Endothelial cell of umbilical vein (primary cell): ENCODE measurements around the gene CAMSAP3. TPM values are rescaled to one million over a fixed set of nuclear protein-coding genes. Genes with fewer than 3 reads are reported as not detected.

ENCODE experiments used
- BruUV-seq: library from RNA; stranded (reverse); fragments of 400-500 nt; replicated peaks from 2 replicates; lab custom pipeline; 2021; lab: Mats Ljungman, UMichigan
- CTCF ChIA-PET: fragments of 300-600, 350-600 bp; sonication (Branson Sonifier 250); formaldehyde crosslinking; loops from one replicate; lab custom pipeline; 2021; ENCODE audit warnings: antibody characterized with exemption, inconsistent platforms; lab: Charles Lee
- POLR2A ChIA-PET: fragments of 300-600, 350-600 bp; sonication (Branson Sonifier 250); formaldehyde crosslinking; loops from one replicate; lab custom pipeline; 2021; ENCODE audit warnings: antibody characterized with exemption, inconsistent platforms; lab: Charles Lee
- DNase-seq: peaks from one replicate; pipeline ENCODE4 v3.0.0-alpha.2; 2011; ENCODE audit warnings: low read depth, low spot score
- FAIRE-seq: peaks from 2 replicates; lab custom pipeline; 2011; peaks lifted over from hg19 to GRCh38; lab: Jason Lieb, UNC
- H2AFZ ChIP-seq: 2 replicates; pipeline ENCODE4 v1.6.0; 2012; ENCODE audit warnings: low read depth, low read length, control low read depth, inconsistent platforms
- H3K27ac ChIP-seq: 2 replicates; pipeline ENCODE4 v1.5.1; 2011; ENCODE audit warnings: low read depth, mild to moderate bottlenecking, control low read depth, low read length, moderate library complexity; ENCODE audit not compliant: insufficient read depth
- H3K27me3 ChIP-seq, 2 experiments: 2 replicates each; pipeline versions ENCODE4 v1.6.0 to v1.6.1; 2011; ENCODE audit warnings: low read length in 2 of 2, mixed read lengths in 1 of 2; ENCODE audit not compliant: control insufficient read depth in 2 of 2, insufficient read depth in 2 of 2
- H3K36me3 ChIP-seq, 2 experiments: 2 replicates in 1 of 2; 3 replicates in 1 of 2; pipeline ENCODE4 v1.5.1; 2011; ENCODE audit warnings: low read length in 2 of 2, mild to moderate bottlenecking in 1 of 2, moderate library complexity in 1 of 2; ENCODE audit not compliant: control insufficient read depth in 2 of 2, insufficient read depth in 2 of 2; ENCODE audit errors: extremely low read depth in 1 of 2
- H3K4me1 ChIP-seq: 3 replicates; pipeline ENCODE4 v1.5.1; 2011; ENCODE audit warnings: mild to moderate bottlenecking, low read length; ENCODE audit not compliant: control insufficient read depth, insufficient read depth; ENCODE audit errors: extremely low read depth
- H3K4me2 ChIP-seq: 2 replicates; pipeline ENCODE4 v1.6.1; 2011; ENCODE audit warnings: low read length, control low read depth, mixed read lengths; ENCODE audit not compliant: insufficient read depth
- H3K4me3 ChIP-seq, 3 experiments: fragments of 200-600 bp in 1 of 3; sonication (generic), shearing (Covaris generic) in 1 of 3; replicated peaks in 1 of 3; 2 replicates each; pipeline ENCODE4 v1.5.1; 2011 to 2016; ENCODE audit warnings: control low read depth in 3 of 3, low read length in 3 of 3, mild to moderate bottlenecking in 2 of 3, inconsistent platforms in 1 of 3, low read depth in 1 of 3, moderate library complexity in 1 of 3; ENCODE audit not compliant: insufficient read depth in 1 of 3
- H3K79me2 ChIP-seq: 2 replicates; pipeline ENCODE4 v1.6.0; 2012; ENCODE audit warnings: low read length, inconsistent platforms; ENCODE audit not compliant: control insufficient read depth, insufficient read depth
- H3K9ac ChIP-seq: replicated peaks from 2 replicates; pipeline ENCODE3; 2011; ENCODE audit warnings: low read length, control low read depth; ENCODE audit not compliant: insufficient read depth; ENCODE audit errors: extremely low read depth
- H3K9me1 ChIP-seq: replicated peaks from 3 replicates; pipeline ENCODE4 v1.6.0; 2011; ENCODE audit warnings: mild to moderate bottlenecking, low read length; ENCODE audit not compliant: control insufficient read depth, insufficient read depth; ENCODE audit errors: extremely low read depth
- H3K9me3 ChIP-seq: replicated peaks from 2 replicates; pipeline ENCODE4 v1.5.1; 2012; ENCODE audit warnings: low read length, inconsistent platforms; ENCODE audit not compliant: control insufficient read depth, insufficient read depth
- H4K20me1 ChIP-seq: replicated peaks from 2 replicates; pipeline ENCODE3; 2011; ENCODE audit warnings: mild to moderate bottlenecking, low read length; ENCODE audit not compliant: control insufficient read depth, insufficient read depth; ENCODE audit errors: extremely low read depth
- EZH2 ChIP-seq: IDR thresholded peaks from 2 replicates; pipeline ENCODE4 v1.6.1; 2012; ENCODE audit warnings: borderline replicate concordance, low read depth, mild to moderate bottlenecking, moderate library complexity, low read length, inconsistent platforms; ENCODE audit not compliant: severe bottlenecking
- FOS ChIP-seq: IDR thresholded peaks from 2 replicates; pipeline ENCODE4 v1.6.1; 2011; ENCODE audit warnings: mild to moderate bottlenecking, low read length, moderate library complexity, borderline replicate concordance; ENCODE audit not compliant: insufficient read depth
- GATA2 ChIP-seq: IDR thresholded peaks from 2 replicates; pipeline ENCODE4 v1.7.0; 2011; ENCODE audit warnings: low read depth, mild to moderate bottlenecking, moderate library complexity, mixed read lengths, low read length; ENCODE audit not compliant: insufficient read length, insufficient read depth
- JUN ChIP-seq: IDR thresholded peaks from 2 replicates; pipeline ENCODE4 v1.6.1; 2011; ENCODE audit warnings: borderline replicate concordance, low read depth; ENCODE audit not compliant: insufficient read length, insufficient read depth
- MYC ChIP-seq: IDR thresholded peaks from one replicate; pipeline ENCODE4 v1.6.1; 2011; ENCODE audit warnings: mild to moderate bottlenecking, low read depth, low read length
- POLR2A ChIP-seq: IDR thresholded peaks from 2 replicates; pipeline ENCODE4 v1.6.1; 2012; ENCODE audit warnings: low read depth, mild to moderate bottlenecking, control low read depth, low read length
- POLR2AphosphoS5 ChIP-seq: IDR thresholded peaks from 2 replicates; pipeline ENCODE4 v1.6.1; 2012; ENCODE audit warnings: low read depth, mild to moderate bottlenecking, control low read depth, low read length, moderate library complexity; ENCODE audit not compliant: insufficient read depth
- dilution Hi-C: fragments of 300-500 bp; cut with MboI; formaldehyde crosslinking; loops from one replicate; pipeline ENCODE4 v1.15.0; 2019; ENCODE audit warnings: low sequenced_read_pairs; ENCODE audit not compliant: extremely low pct_ligation_motif_present
- intact Hi-C: fragments of 100-400 bp; cut with micrococcal nuclease; formaldehyde crosslinking; loops from one replicate; pipeline ENCODE4 v1.10.0; 2022
- polyA plus RNA-seq, 4 experiments: library from polyadenylated mRNA; depleted of rRNA in 3 of 4; stranded (reverse) in 3 of 4; unstranded in 1 of 4; fragments of >200 nt; gene quantifications; 2 replicates each; pipeline versions ENCODE4 v1.2.1 to v1.2.3, GENCODE V29; 2011 to 2012; ENCODE audit warnings: missing spikeins in 1 of 4
- total RNA-seq: library from RNA; stranded (reverse); gene quantifications from 2 replicates; pipeline ENCODE4 v1.2.3, GENCODE V29; 2021
- TF ChIP-seq, protein P1 (sequence below): IDR thresholded peaks from 2 replicates; pipeline ENCODE4 v1.6.1; 2011; ENCODE audit not compliant: insufficient read depth, insufficient read length
- TF ChIP-seq, protein P2 (sequence below), 2 donors: IDR thresholded peaks; 1 replicate in 1 of 2; 2 replicates in 1 of 2; pipeline ENCODE4 v1.5.1; 2011; ENCODE audit warnings: low read length in 2 of 2, mild to moderate bottlenecking in 2 of 2, moderate library complexity in 2 of 2, control low read depth in 1 of 2, inconsistent platforms in 1 of 2, low read depth in 1 of 2; ENCODE audit not compliant: insufficient read depth in 1 of 2; ENCODE audit errors: extremely low read depth in 1 of 2

The CAMSAP3 gene
- total and polyA plus RNA-seq, 2 donors (not counting 3 experiments of a cell fraction or from before 2014, with no cell fraction given): 0.11 to 0.22 TPM

DNA sequence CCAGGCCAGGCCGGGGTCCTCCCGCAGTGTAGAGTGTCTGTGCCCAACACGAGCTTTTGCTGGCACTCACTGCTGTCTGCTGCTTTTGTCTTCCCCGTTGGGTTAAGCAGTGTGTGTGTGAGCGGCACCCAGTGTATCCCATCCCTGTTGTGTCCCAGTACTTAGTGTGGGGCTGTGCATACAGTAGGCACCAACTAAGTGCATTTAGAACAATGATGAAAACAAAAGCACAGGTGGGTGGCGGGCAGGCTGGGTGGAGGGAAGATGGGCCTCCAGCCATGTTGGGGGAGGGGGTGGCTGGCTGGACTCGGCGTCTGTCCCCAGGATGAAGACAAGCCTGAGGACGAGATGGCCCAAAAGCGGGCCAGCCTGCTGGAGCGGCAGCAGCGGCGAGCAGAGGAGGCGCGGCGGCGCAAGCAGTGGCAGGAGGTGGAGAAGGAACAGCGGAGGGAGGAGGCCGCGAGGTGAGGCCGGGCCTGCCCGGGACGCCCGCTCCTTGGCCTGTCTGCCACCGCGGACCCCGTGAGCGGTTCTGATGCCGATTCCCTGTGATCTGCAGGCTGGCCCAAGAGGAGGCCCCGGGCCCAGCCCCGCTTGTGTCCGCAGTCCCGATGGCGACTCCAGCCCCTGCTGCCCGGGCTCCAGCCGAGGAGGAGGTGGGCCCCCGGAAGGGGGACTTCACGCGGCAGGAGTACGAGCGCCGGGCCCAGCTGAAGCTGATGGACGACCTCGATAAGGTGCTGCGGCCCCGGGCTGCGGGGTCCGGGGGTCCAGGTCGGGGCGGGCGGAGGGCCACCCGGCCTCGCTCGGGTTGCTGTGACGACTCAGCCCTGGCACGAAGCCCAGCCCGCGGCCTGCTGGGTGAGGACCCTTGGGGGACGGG is 19.4 kb downstream of the CAMSAP3 start:
- DNase-seq (no peak), FAIRE-seq (no peak)
- dilution Hi-C loops (no loop called here), intact Hi-C loops (no loop called here)
- Histone ChIP-seq H3K9me1 (no peaks in the 10 kb centered on the region), H3K27ac (no peak overlapping the region), H3K4me3 (no peak overlapping the region), H2AFZ (no peak overlapping the region), H3K9ac (no peak overlapping the region), H3K4me2 (no peak overlapping the region), H3K79me2 (no peaks in the 10 kb centered on the region), H3K36me3 (peaks cover 0 to 6% of the 10 kb centered on the region in 2 experiments), H4K20me1 (no peaks in the 10 kb centered on the region), H3K4me1 (no peaks in the 10 kb centered on the region), H3K9me3 (no peaks in the 10 kb centered on the region), H3K27me3 (no peaks in the 10 kb centered on the region)
- no peak for TF ChIP-seq MYC
- no peak for TF ChIP-seq JUN
- no peak for TF ChIP-seq FOS
- TF ChIP-seq GATA2: no peak
- TF ChIP-seq EZH2: no peak
- TF ChIP-seq, protein P1, sequence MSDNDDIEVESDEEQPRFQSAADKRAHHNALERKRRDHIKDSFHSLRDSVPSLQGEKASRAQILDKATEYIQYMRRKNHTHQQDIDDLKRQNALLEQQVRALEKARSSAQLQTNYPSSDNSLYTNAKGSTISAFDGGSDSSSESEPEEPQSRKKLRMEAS: no peak
- no peak for TF ChIP-seq POLR2AphosphoS5
- TF ChIP-seq, protein P2, sequence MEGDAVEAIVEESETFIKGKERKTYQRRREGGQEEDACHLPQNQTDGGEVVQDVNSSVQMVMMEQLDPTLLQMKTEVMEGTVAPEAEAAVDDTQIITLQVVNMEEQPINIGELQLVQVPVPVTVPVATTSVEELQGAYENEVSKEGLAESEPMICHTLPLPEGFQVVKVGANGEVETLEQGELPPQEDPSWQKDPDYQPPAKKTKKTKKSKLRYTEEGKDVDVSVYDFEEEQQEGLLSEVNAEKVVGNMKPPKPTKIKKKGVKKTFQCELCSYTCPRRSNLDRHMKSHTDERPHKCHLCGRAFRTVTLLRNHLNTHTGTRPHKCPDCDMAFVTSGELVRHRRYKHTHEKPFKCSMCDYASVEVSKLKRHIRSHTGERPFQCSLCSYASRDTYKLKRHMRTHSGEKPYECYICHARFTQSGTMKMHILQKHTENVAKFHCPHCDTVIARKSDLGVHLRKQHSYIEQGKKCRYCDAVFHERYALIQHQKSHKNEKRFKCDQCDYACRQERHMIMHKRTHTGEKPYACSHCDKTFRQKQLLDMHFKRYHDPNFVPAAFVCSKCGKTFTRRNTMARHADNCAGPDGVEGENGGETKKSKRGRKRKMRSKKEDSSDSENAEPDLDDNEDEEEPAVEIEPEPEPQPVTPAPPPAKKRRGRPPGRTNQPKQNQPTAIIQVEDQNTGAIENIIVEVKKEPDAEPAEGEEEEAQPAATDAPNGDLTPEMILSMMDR (IDR thresholded peaks at IDR 0.05; ENCODE audit: extremely low read depth in 1 of 2, insufficient read depth in 1 of 2, low read depth in 1 of 2, low read length in 2 of 2): no peak
- TF ChIP-seq POLR2A: no peak
- CTCF ChIA-PET: no interaction called here
- POLR2A ChIA-PET: no interaction called here
- BruUV-seq: no TSS peak
